HG03521 (cell line): Measurements from ENCODE around the gene MCUB.
"Not testable (repeated sequence)": the region's sequence is repeated elsewhere in the genome, so short reads cannot be mapped to it uniquely, and the experiment has no call there.

Source experiments
- ATAC-seq: cut with Tn5 transposase; IDR thresholded peaks from one replicate; pipeline ENCODE4 v1.9.1; 2021; ENCODE audit warnings: mild to moderate bottlenecking, moderate library complexity; ENCODE audit not compliant: unreplicated experiment

MCUB gene

GRCh38 chr4:109675843-109676242, 115.8 kb downstream of the MCUB start:
- ATAC-seq, result no peak

GRCh38 chr4:109676886-109677285, 116.8 kb downstream of the MCUB start:
- no peak for ATAC-seq

- not testable (repeated sequence) for ATAC-seq
These were observed 118.4 kb downstream of the MCUB start for GRCh38 chr4:109678472-109678871.

- ATAC-seq, result not testable (repeated sequence)
These were observed 118.9 kb downstream of the MCUB start for GRCh38 chr4:109678925-109679324.

GRCh38 chr4:109682875-109683274, 122.8 kb downstream of the MCUB start:
- ATAC-seq, result no peak

- no peak for ATAC-seq
These were observed 123.7 kb downstream of the MCUB start for GRCh38 chr4:109683621-109684253.

GRCh38 chr4:109684727-109685126, 124.7 kb downstream of the MCUB start:
- no peak for ATAC-seq

GRCh38 chr4:109690690-109691410, 130.8 kb downstream of the MCUB start:
- peak; percentile 62 for ATAC-seq

- ATAC-seq, result no peak
These were observed 131.4 kb downstream of the MCUB start for GRCh38 chr4:109691411-109691920.

- ATAC-seq, result no peak
These were observed 138.6 kb downstream of the MCUB start for GRCh38 chr4:109698656-109699055.

- no peak for ATAC-seq
These were observed 139.6 kb downstream of the MCUB start for GRCh38 chr4:109699553-109700225.

GRCh38 chr4:109701566-109702410, 141.7 kb downstream of the MCUB start:
- no peak for ATAC-seq

- peak; percentile 81 for ATAC-seq
These were observed 143.1 kb downstream of the MCUB start, which contains the start of gene CASP6 for GRCh38 chr4:109702950-109703663. Gene CASP6, minus strand, starts transcription at chr4:109703445. Its CDS starts 50 bp downstream, at chr4:109703395.

GRCh38 chr4:109703664-109704361, 143.8 kb downstream of the MCUB start:
- ATAC-seq, result no peak

GRCh38 chr4:109708435-109708834, 148.4 kb downstream of the MCUB start:
- no peak for ATAC-seq

- peak; percentile 89 for ATAC-seq
These were observed 148.9 kb downstream of the MCUB start for GRCh38 chr4:109708990-109709389.

GRCh38 chr4:109713500-109713899, 153.5 kb downstream of the MCUB start:
- ATAC-seq, result no peak

GRCh38 chr4:109718759-109719158, 158.7 kb downstream of the MCUB start:
- ATAC-seq, result no peak

- ATAC-seq, result no peak
These were observed 159.6 kb downstream of the MCUB start for GRCh38 chr4:109719604-109720003.
